Measurements from ENCODE around the gene MCM3. TPM values are rescaled to one million over a fixed set of nuclear protein-coding genes. Genes with fewer than 3 reads are reported as not detected.

The MCM3 gene
- total RNA-seq, 2 experiments from 2014 or later: 256 to 258 TPM

- intact Hi-C loops (cut with micrococcal nuclease): no loop called here
Measured at GRCh38 chr6:52243282-52243893, 41.2 kb downstream of the MCM3 start.

GRCh38 chr6:52241819-52242218 lies 42.7 kb downstream of the MCM3 start:
- intact Hi-C loops (cut with micrococcal nuclease): no loop called here
- no peaks in the 10 kb centered on the region for H3K36me3 Mint-ChIP-seq (ENCODE audit: low read depth)
- no peaks in the 10 kb centered on the region for H3K4me1 Mint-ChIP-seq (ENCODE audit: low read depth)
- no peak overlapping the region for H3K27ac Mint-ChIP-seq
- no peak overlapping the region for H3K4me3 Mint-ChIP-seq
- DNase-seq: no peak
- no peaks in the 10 kb centered on the region for H3K9me3 Mint-ChIP-seq
- H3K27me3 Mint-ChIP-seq (ENCODE audit: low read depth): peaks cover 6% of the 10 kb centered on the region
- CTCF ChIA-PET: interaction anchor here (0.6 to 3.0 kb wide), 7 partner anchors 9 to 142 kb away, joined by 3 to 17 read pairs (median 4); no protein-coding TSS in a partner anchor

More at GRCh38 chr6:52243282-52243893, 41.2 kb downstream of the MCM3 start:
- H3K27me3 Mint-ChIP-seq (ENCODE audit: low read depth): peaks cover 11% of the 10 kb centered on the region
- H3K9me3 Mint-ChIP-seq: no peaks in the 10 kb centered on the region
- no peak overlapping the region for H3K4me3 Mint-ChIP-seq
- CTCF ChIA-PET: interaction anchor here (1.6 to 3.0 kb wide), 3 partner anchors 9 to 21 kb away, joined by 4 to 17 read pairs (median 8); no protein-coding TSS in a partner anchor
- H3K27ac Mint-ChIP-seq: no peak overlapping the region
- no peaks in the 10 kb centered on the region for H3K4me1 Mint-ChIP-seq (ENCODE audit: low read depth)
- H3K36me3 Mint-ChIP-seq (ENCODE audit: low read depth): no peaks in the 10 kb centered on the region
- no peak for DNase-seq

- H3K36me3 Mint-ChIP-seq (ENCODE audit: low read depth): no peaks in the 10 kb centered on the region
- H3K27ac Mint-ChIP-seq: no peak overlapping the region
- CTCF ChIA-PET: interaction anchor here (0.8 to 5.4 kb wide), 12 partner anchors 16 to 185 kb away, joined by 3 to 52 read pairs (median 4); no protein-coding TSS in a partner anchor
- peaks cover 23% of the 10 kb centered on the region for H3K27me3 Mint-ChIP-seq (ENCODE audit: low read depth)
- H3K4me3 Mint-ChIP-seq: no peak overlapping the region
- H3K4me1 Mint-ChIP-seq (ENCODE audit: low read depth): peaks cover 6% of the 10 kb centered on the region
- peak; percentile 62 for DNase-seq
- intact Hi-C loops (cut with micrococcal nuclease): loop anchor here (1.0 to 10.0 kb wide), 4 partner anchors 21 to 379 kb away; no protein-coding TSS in a partner anchor
- H3K9me3 Mint-ChIP-seq: no peaks in the 10 kb centered on the region
Measured at GRCh38 chr6:52233975-52234823, 50.3 kb downstream of the MCM3 start.

GRCh38 chr6:52233005-52233404 lies 51.5 kb downstream of the MCM3 start:
- H3K27me3 Mint-ChIP-seq (ENCODE audit: low read depth): peaks cover 21% of the 10 kb centered on the region
- CTCF ChIA-PET: interaction anchor here (0.8 to 5.4 kb wide), 7 partner anchors 9 to 169 kb away, joined by 3 to 52 read pairs (median 5); no protein-coding TSS in a partner anchor
- peaks cover 9% of the 10 kb centered on the region for H3K4me1 Mint-ChIP-seq (ENCODE audit: low read depth)
- no peak for DNase-seq
- intact Hi-C loops (cut with micrococcal nuclease): loop anchor here (10.0 kb wide), 1 partner anchor 378 kb away; no protein-coding TSS in a partner anchor
- no peak overlapping the region for H3K27ac Mint-ChIP-seq
- no peaks in the 10 kb centered on the region for H3K9me3 Mint-ChIP-seq
- H3K4me3 Mint-ChIP-seq: no peak overlapping the region
- H3K36me3 Mint-ChIP-seq (ENCODE audit: low read depth): no peaks in the 10 kb centered on the region

- no peaks in the 10 kb centered on the region for H3K36me3 Mint-ChIP-seq (ENCODE audit: low read depth)
- H3K27ac Mint-ChIP-seq: no peak overlapping the region
- peak; percentile 49 for DNase-seq
- intact Hi-C loops (cut with micrococcal nuclease): loop anchor here (10.0 kb wide), 1 partner anchor 377 kb away; no protein-coding TSS in a partner anchor
- H3K27me3 Mint-ChIP-seq (ENCODE audit: low read depth): peaks cover 19% of the 10 kb centered on the region
- CTCF ChIA-PET: interaction anchor here (0.6 to 5.4 kb wide), 11 partner anchors 8 to 69 kb away, joined by 3 to 52 read pairs (median 3); partner anchors contain the start of gene IL17F
- H3K4me3 Mint-ChIP-seq: no peak overlapping the region
- peaks cover 21% of the 10 kb centered on the region for H3K4me1 Mint-ChIP-seq (ENCODE audit: low read depth)
- H3K9me3 Mint-ChIP-seq: no peaks in the 10 kb centered on the region
Measured at GRCh38 chr6:52231406-52232127, 53.0 kb downstream of the MCM3 start.

- no peak for DNase-seq
- Mint-ChIP-seq H3K36me3 (ENCODE audit: low read depth) (no peaks in the 10 kb centered on the region), H3K9me3 (no peaks in the 10 kb centered on the region), H3K27me3 (ENCODE audit: low read depth) (peaks cover 15% of the 10 kb centered on the region), H3K4me3 (no peak overlapping the region), H3K4me1 (ENCODE audit: low read depth) (peaks cover 21% of the 10 kb centered on the region), H3K27ac (no peak overlapping the region)
- CTCF ChIA-PET: interaction anchor here (0.6 to 3.0 kb wide), 13 partner anchors 9 to 171 kb away, joined by 3 to 15 read pairs (median 3); partner anchors contain the start of gene IL17F
- intact Hi-C loops (cut with micrococcal nuclease): loop anchor here (10.0 kb wide), 1 partner anchor 376 kb away; no protein-coding TSS in a partner anchor
Measured at GRCh38 chr6:52230685-52231084, 53.9 kb downstream of the MCM3 start.

DNA sequence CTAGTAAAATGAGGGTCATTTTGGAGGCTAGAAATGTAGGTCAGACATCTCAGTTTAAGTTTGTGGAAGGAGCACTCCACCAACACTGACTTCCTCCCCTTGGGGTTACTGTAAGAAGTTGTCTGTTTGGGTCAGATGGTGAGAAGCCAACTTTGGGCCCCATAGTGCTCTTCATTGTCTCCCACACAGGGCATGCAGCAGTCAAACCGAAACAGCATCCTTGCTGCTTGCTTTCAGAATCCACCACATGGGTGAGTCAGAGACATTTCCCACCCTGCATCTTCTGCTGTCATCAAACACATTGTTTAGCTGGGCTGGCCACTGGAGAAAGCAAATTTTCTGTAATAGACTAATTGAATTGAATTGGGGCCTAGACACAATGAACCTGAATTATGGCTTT lies 57.0 kb downstream of the MCM3 start:
- H3K4me1 Mint-ChIP-seq (ENCODE audit: low read depth): peaks cover 18% of the 10 kb centered on the region
- no peak overlapping the region for H3K27ac Mint-ChIP-seq
- no peaks in the 10 kb centered on the region for H3K9me3 Mint-ChIP-seq
- DNase-seq: peak; percentile 91
- peaks cover 24% of the 10 kb centered on the region for H3K27me3 Mint-ChIP-seq (ENCODE audit: low read depth)
- no peaks in the 10 kb centered on the region for H3K36me3 Mint-ChIP-seq (ENCODE audit: low read depth)
- intact Hi-C loops (cut with micrococcal nuclease): loop anchor here (1.0 to 2.0 kb wide), 9 partner anchors 14 to 171 kb away; partner anchors contain the start of gene MCM3
- no peak overlapping the region for H3K4me3 Mint-ChIP-seq
- CTCF ChIA-PET: interaction anchor here (0.7 to 1.2 kb wide), 3 partner anchors 26 to 69 kb away, joined by 3 read pairs; no protein-coding TSS in a partner anchor

DNA sequence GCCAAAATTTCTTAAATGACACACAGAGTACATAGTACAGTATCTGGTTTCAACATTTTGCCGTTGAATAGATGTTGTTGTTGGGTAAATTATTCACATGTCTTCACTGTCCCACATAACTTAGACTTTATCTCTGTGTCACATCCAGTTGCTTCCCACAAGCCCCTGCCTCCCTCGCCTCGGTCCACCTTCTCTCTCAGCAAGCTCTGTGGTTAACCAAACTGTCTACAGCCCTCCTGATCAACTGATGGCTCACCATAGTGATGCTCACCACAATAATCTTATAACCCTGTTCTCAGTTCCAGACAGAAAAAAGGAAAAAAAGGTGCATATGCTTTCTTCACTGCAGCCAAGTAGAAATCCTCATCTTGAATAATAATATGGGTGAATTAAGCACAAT lies 63.2 kb downstream of the MCM3 start:
- DNase-seq: peak; percentile 29
- Mint-ChIP-seq H3K4me1 (ENCODE audit: low read depth) (peaks cover 6% of the 10 kb centered on the region), H3K36me3 (ENCODE audit: low read depth) (no peaks in the 10 kb centered on the region), H3K4me3 (no peak overlapping the region), H3K9me3 (no peaks in the 10 kb centered on the region), H3K27ac (no peak overlapping the region), H3K27me3 (ENCODE audit: low read depth) (peaks cover 22% of the 10 kb centered on the region)
- intact Hi-C loops (cut with micrococcal nuclease): no loop called here
- CTCF ChIA-PET: no interaction called here

DNA sequence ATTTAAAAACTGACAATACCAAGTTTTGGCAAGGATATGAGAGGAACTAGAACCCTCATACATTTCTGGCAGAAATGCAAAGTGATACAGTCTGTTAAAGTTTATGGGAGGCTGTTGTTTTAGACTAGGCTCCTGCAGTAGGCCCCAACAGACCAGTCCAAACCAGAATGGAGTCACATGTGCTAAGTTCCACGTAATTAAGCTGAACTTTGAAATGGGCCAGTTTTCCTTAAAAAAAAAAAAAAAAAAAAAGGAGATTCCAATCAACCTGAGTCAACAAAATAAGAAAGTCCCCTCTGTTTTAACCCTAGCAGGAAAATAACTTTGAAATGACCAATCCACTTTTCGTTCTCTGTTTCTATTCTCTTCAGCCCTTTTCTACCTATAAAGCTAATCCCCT lies 66.8 kb downstream of the MCM3 start:
- no peak overlapping the region for H3K4me3 Mint-ChIP-seq
- CTCF ChIA-PET: no interaction called here
- peaks cover 7% of the 10 kb centered on the region for H3K27me3 Mint-ChIP-seq (ENCODE audit: low read depth)
- H3K27ac Mint-ChIP-seq: no peak overlapping the region
- peaks cover 11% of the 10 kb centered on the region for H3K4me1 Mint-ChIP-seq (ENCODE audit: low read depth)
- DNase-seq: no peak
- intact Hi-C loops (cut with micrococcal nuclease): no loop called here
- H3K9me3 Mint-ChIP-seq: no peaks in the 10 kb centered on the region
- no peaks in the 10 kb centered on the region for H3K36me3 Mint-ChIP-seq (ENCODE audit: low read depth)

- Mint-ChIP-seq H3K27ac (no peak overlapping the region), H3K4me1 (ENCODE audit: low read depth) (peaks cover 15% of the 10 kb centered on the region), H3K4me3 (no peak overlapping the region), H3K27me3 (ENCODE audit: low read depth) (peaks cover 8% of the 10 kb centered on the region), H3K9me3 (no peaks in the 10 kb centered on the region), H3K36me3 (ENCODE audit: low read depth) (no peaks in the 10 kb centered on the region)
- CTCF ChIA-PET: interaction anchor here (1.1 kb wide), 1 partner anchor 45 kb away, joined by 3 read pairs; no protein-coding TSS in a partner anchor
- intact Hi-C loops (cut with micrococcal nuclease): no loop called here
- DNase-seq: no peak
Measured at GRCh38 chr6:52216932-52217575, 67.5 kb downstream of the MCM3 start.

- CTCF ChIA-PET: no interaction called here
- intact Hi-C loops (cut with micrococcal nuclease): no loop called here
- Mint-ChIP-seq H3K4me3 (no peak overlapping the region), H3K4me1 (ENCODE audit: low read depth) (peaks cover 9% of the 10 kb centered on the region), H3K36me3 (ENCODE audit: low read depth) (no peaks in the 10 kb centered on the region), H3K27ac (no peak overlapping the region), H3K9me3 (no peaks in the 10 kb centered on the region), H3K27me3 (ENCODE audit: low read depth) (peaks cover 6% of the 10 kb centered on the region)
- DNase-seq: no peak
Measured at GRCh38 chr6:52215787-52216186, 68.8 kb downstream of the MCM3 start.
